ENCODE results near the gene SLC46A3. TPM values are rescaled to one million over a fixed set of nuclear protein-coding genes. Genes with fewer than 3 reads are reported as not detected.
A peak's percentile ranks its signal among the peaks of the same experiment; 100 is the strongest.

Gene SLC46A3
- total and polyA plus RNA-seq, 2 experiments from 2014 or later = 10.3 to 11.6 TPM

DNA sequence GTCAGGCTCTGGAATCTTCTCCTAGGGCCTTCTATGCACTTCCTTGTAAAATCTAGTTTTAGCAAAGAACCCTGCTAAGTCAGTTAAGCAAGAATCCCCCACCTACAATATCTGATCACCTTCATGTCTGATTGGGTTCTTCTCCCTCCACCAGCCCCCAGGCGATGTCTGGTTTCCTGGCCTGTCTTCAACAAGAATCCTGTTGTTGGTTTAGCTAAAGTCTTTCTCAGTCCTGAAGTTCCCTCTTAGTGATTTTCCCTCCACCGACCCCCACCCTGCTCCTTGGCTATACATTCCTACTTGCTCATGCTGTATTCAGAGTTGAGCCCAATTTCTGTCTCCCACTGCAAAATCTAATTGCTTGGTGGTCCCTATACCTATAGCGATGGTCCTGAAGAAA lies 35.2 kb upstream of the SLC46A3 start:
- H3K27ac ChIP-seq = peak overlapping the region; percentile 2
- TF ChIP-seq, protein P1, sequence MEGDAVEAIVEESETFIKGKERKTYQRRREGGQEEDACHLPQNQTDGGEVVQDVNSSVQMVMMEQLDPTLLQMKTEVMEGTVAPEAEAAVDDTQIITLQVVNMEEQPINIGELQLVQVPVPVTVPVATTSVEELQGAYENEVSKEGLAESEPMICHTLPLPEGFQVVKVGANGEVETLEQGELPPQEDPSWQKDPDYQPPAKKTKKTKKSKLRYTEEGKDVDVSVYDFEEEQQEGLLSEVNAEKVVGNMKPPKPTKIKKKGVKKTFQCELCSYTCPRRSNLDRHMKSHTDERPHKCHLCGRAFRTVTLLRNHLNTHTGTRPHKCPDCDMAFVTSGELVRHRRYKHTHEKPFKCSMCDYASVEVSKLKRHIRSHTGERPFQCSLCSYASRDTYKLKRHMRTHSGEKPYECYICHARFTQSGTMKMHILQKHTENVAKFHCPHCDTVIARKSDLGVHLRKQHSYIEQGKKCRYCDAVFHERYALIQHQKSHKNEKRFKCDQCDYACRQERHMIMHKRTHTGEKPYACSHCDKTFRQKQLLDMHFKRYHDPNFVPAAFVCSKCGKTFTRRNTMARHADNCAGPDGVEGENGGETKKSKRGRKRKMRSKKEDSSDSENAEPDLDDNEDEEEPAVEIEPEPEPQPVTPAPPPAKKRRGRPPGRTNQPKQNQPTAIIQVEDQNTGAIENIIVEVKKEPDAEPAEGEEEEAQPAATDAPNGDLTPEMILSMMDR (IDR thresholded peaks at IDR 0.05; ENCODE audit: low read depth, low read length) = no peak
- H3K4me1 ChIP-seq (ENCODE audit: low read depth) = no peaks in the 10 kb centered on the region
- no peaks in the 10 kb centered on the region for H3K36me3 ChIP-seq
- no peak overlapping the region for H3K4me3 ChIP-seq
- H3K27me3 ChIP-seq = no peaks in the 10 kb centered on the region
- H3K9me3 ChIP-seq (ENCODE audit: low read depth) = no peaks in the 10 kb centered on the region
- DNase-seq (ENCODE audit: low read depth in 1 of 2, low spot score in 1 of 2) = no peak

DNA sequence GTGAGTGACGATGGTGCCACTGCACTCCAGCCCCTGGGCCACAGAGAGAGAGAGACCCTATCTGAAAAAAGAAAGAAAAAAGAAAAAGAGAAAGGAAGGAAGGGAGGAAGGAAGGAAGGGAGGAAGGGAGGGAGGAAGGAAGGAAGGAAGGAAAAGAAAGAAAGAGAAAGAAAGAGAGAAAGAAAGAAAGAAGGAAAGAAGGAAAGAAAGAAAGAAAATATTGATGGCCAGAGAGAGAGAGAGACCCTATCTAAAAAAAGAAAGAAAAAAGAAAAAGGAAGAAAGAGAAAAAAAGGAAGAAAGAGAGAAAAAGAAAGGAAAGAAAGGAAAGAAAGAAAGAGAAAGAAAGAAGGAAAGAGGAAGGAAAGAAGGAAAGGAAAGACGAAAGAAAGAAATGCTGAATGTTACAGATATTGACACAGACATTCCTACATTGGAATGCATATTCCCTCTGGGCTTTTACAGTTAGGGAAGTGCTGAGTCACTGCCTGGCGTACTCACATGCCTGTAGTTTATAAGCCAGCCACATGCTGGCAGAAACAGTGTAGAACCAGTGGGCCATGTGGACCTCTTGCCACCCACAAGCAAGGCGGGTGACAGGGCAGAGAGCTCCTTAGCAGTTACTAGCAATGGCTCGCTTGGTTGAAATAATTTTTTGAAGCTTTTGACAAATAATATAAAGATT lies 34.6 kb upstream of the SLC46A3 start:
- TF ChIP-seq, protein P1 (IDR thresholded peaks at IDR 0.05; ENCODE audit: low read depth, low read length) = peak; percentile 16
- Histone ChIP-seq H3K4me3 (no peak overlapping the region), H3K36me3 (no peaks in the 10 kb centered on the region), H3K27ac (peak overlapping the region; percentile 2), H3K4me1 (ENCODE audit: low read depth) (no peaks in the 10 kb centered on the region), H3K9me3 (ENCODE audit: low read depth) (no peaks in the 10 kb centered on the region), H3K27me3 (no peaks in the 10 kb centered on the region)
- peak; percentile 52 to 95 for DNase-seq (ENCODE audit: low read depth in 1 of 2, low spot score in 1 of 2)

DNA sequence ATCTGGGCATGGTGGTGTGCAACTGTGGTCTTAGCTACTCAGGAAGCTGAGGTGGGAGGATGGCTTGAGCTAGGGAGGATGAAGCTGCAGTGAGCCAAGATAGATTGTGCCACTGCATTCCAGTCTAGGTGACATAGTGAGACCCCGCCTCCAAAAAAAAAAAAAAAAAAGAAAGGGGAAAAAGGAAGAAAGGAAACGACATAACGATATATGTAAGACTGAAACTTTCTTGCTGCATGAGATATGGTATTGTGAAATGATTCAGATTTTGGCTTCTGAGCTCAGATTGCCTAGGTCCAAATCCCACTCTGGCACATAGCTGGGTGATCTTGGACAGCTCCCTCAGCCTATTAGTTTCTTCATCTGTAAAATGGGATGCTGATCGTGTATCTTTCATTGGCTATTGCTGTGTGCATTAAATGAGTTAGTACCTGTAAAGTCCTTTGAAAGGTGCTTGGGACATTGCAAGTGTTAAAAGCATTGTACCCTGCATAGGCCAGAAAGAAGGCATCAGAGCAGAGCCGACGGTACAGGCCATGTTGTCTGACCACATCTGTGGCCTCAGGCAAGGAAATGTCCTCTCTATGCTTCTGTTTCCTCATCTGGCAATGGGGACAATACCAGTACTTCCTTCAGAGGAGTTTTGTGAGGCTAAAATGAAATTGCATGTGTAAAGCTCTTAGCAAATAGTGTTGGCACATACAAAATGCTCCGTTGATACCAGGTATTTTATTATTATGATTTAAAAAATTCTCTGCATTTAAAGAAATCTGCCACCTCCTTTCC lies 32.6 kb upstream of the SLC46A3 start:
- Histone ChIP-seq H3K27me3 (no peaks in the 10 kb centered on the region), H3K4me1 (ENCODE audit: low read depth) (no peaks in the 10 kb centered on the region), H3K9me3 (ENCODE audit: low read depth) (no peaks in the 10 kb centered on the region), H3K36me3 (no peaks in the 10 kb centered on the region), H3K27ac (no peak overlapping the region), H3K4me3 (no peak overlapping the region)
- TF ChIP-seq, protein P1 (IDR thresholded peaks at IDR 0.05; ENCODE audit: low read depth, low read length) = no peak
- peak in 1 of 2 donors; percentile 76 for DNase-seq (ENCODE audit: low read depth in 1 of 2, low spot score in 1 of 2)

DNA sequence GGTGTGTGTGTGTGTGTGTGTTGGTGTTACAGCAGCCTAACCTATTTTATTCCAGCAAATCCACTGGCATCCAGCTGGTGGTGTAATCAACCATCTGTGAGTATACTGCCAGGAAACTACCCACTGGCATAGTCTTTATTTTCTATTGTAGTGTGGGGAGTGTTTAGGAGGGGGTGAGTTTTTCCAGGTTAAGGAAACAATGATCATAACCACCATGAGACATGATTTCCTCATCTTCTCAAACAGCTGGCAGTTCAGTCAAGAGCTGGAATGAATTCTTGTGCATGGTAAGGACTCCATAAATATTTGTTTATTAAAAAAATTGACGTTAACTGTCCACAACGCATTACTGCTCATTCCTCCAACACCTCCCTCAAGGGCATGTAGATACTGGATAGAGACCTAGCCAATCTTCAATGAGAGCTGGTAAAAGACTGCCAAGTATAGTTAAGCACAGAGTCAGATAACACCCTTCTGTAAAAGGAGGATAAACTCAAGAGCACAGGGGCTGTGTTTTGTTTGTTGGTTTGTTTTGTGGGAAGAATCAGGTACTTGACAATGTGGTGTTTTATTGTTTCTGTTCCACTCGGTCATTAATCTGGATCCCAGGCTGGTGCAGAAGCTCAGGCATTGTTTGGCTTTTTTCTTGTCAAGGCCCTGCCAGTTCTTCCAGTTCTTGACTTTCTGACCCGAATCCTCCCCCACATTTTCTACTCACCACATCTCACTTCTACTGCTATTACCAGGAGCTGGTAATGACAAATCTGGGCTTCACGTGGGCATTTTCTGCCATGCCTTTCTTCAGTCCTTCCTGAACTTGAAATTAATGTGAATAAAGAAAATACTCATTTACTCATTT lies 31.6 kb upstream of the SLC46A3 start:
- Histone ChIP-seq H3K36me3 (no peaks in the 10 kb centered on the region), H3K9me3 (ENCODE audit: low read depth) (no peaks in the 10 kb centered on the region), H3K4me1 (ENCODE audit: low read depth) (no peaks in the 10 kb centered on the region), H3K27ac (no peak overlapping the region), H3K4me3 (no peak overlapping the region), H3K27me3 (no peaks in the 10 kb centered on the region)
- TF ChIP-seq, protein P1 (IDR thresholded peaks at IDR 0.05; ENCODE audit: low read depth, low read length) = no peak
- peak in 1 of 2 donors; percentile 42 for DNase-seq (ENCODE audit: low read depth in 1 of 2, low spot score in 1 of 2)

DNA sequence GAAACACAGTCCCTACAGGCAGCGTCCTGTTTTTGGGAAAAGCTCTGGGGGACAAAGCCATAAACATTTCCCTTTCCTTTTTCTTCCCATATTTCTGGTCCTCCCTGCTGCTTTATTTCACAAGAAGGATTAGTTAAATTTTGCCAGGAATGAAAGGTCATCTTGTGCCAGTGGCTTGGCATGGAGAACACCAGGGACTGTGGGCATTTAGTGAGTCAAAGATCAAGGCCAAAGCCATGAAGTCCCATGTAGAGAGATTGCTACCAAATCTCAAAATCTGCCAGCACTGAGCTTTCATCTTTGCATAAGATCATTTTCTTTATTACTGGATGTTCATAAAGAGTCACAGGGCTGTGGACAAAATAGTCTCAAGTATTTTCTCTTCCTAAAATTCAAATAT lies 29.1 kb upstream of the SLC46A3 start:
- no peaks in the 10 kb centered on the region for H3K4me1 ChIP-seq (ENCODE audit: low read depth)
- H3K9me3 ChIP-seq (ENCODE audit: low read depth) = no peaks in the 10 kb centered on the region
- DNase-seq (ENCODE audit: low read depth in 1 of 2, low spot score in 1 of 2) = no peak
- H3K36me3 ChIP-seq = no peaks in the 10 kb centered on the region
- TF ChIP-seq, protein P1 (IDR thresholded peaks at IDR 0.05; ENCODE audit: low read depth, low read length) = no peak
- H3K27me3 ChIP-seq = no peaks in the 10 kb centered on the region
- no peak overlapping the region for H3K27ac ChIP-seq
- H3K4me3 ChIP-seq = no peak overlapping the region
